Naive B cell (primary cell): ENCODE measurements around the gene PRDX2. TPM values are rescaled to one million over a fixed set of nuclear protein-coding genes. Genes with fewer than 3 reads are reported as not detected.
"Not testable (repeated sequence)": the region's sequence is repeated elsewhere in the genome, so short reads cannot be mapped to it uniquely, and the experiment has no call there.

Source experiments
- ATAC-seq, 2 donors: fragments of 150-1000 bp; cut with Tn5 transposase; 2 replicates each; pipeline ENCODE4 v1.10.0; 2021; ENCODE audit warnings: low read depth in 2 of 2, mild to moderate bottlenecking in 2 of 2, moderate library complexity in 2 of 2
- DNase-seq: peaks from one replicate; pipeline ENCODE4 v3.0.0; 2022
- H3K27ac Mint-ChIP-seq, 6 donors: one replicate each; pipeline ENCODE4 v1.8.0; 2020 to 2022; ENCODE audit warnings: mild to moderate bottlenecking in 6 of 6, mixed read lengths in 6 of 6, moderate library complexity in 5 of 6, inconsistent platforms in 2 of 6
- H3K27me3 Mint-ChIP-seq, 3 donors: one replicate each; pipeline ENCODE4 v1.8.0; 2021 to 2022; ENCODE audit warnings: mixed read lengths in 3 of 3, mild to moderate bottlenecking in 1 of 3
- H3K36me3 Mint-ChIP-seq, 2 donors: one replicate each; pipeline ENCODE4 v1.8.0; 2020 to 2022; ENCODE audit warnings: mixed read lengths in 2 of 2, inconsistent platforms in 1 of 2, mild to moderate bottlenecking in 1 of 2
- H3K4me1 Mint-ChIP-seq, 3 donors: one replicate each; pipeline ENCODE4 v1.8.0; 2020 to 2022; ENCODE audit warnings: mixed read lengths in 3 of 3, inconsistent platforms in 1 of 3, mild to moderate bottlenecking in 1 of 3, moderate library complexity in 1 of 3
- H3K4me3 Mint-ChIP-seq, 8 donors: one replicate each; pipeline ENCODE4 v1.8.0; 2020 to 2022; ENCODE audit warnings: mild to moderate bottlenecking in 8 of 8, mixed read lengths in 8 of 8, moderate library complexity in 8 of 8, inconsistent platforms in 2 of 8
- H3K9me3 Mint-ChIP-seq, 7 donors: one replicate each; pipeline ENCODE4 v1.8.0; 2020 to 2022; ENCODE audit warnings: mixed read lengths in 7 of 7, mild to moderate bottlenecking in 5 of 7, inconsistent platforms in 2 of 7, moderate library complexity in 1 of 7
- polyA plus RNA-seq, 6 donors: library from polyadenylated mRNA; unstranded; fragments of 300-500 nt; fragmentation: Illumina TruSeq; gene quantifications; one replicate each; pipeline ENCODE4 v1.2.3, GENCODE V29; 2021; ENCODE audit warnings: low read depth in 6 of 6

PRDX2 gene
- polyA plus RNA-seq, 6 donors from 2014 or later = 96.8 to 203 (median 126) TPM

DNA sequence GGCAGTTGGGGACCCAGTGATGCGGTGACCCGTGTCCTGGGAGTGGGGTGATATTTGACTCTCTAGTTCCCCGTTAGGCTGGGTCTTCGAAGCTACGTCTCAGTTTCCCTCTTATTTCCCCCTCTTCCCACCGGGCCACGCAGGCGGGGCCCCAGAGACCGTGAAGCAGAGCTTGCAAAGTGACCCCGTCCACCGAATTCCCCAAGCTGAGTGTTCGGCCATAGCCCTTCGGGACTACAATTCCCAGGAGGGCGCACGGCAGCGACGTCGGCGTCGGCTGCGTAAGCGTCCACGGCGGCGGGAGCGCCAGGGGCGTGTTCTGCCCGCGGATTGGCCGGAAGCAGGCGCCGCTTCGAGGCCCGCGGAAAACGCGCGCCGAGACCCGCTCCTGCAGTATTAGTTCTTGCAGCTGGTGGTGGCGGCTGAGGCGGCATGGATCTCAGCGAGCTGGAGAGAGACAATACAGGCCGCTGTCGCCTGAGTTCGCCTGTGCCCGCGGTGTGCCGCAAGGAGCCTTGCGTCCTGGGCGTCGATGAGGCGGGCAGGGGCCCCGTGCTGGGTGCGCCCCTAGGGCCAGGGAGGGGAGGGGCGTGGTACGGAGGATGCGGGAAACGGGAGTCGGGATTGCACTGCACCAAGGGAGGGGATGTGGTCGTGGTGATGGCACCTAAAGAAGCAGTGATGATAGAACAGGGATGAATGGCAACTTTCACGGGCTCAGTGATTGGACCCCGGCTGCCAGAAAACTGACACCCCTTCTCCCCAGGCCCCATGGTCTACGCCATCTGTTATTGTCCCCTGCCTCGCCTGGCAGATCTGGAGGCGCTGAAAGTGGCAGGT is 4.9 kb upstream of the PRDX2 start, which contains the start of gene RNASEH2A:
RNASEH2A (plus strand) TSS at position 343 of the 840 bp plus-strand sequence; CDS start at position 433, 90 bp downstream.
- Mint-ChIP-seq H3K4me3 (peak within 1 kb of the TSS; percentile 91 to 98 (median 95)), H3K9me3 (no peaks in the 10 kb centered on the region), H3K27ac (peak within 1 kb of the TSS; percentile 85 to 98 (median 92)), H3K36me3 (peaks cover 0 to 6% of the 10 kb centered on the region in 2 donors), H3K4me1 (peaks cover 19 to 31% (median 26%) of the 10 kb centered on the region in 3 donors), H3K27me3 (peaks cover 0 to 7% (median 0%) of the 10 kb centered on the region in 3 donors)
- DNase-seq = peak; percentile 85
- peak; percentile 87 to 92 for ATAC-seq

DNA sequence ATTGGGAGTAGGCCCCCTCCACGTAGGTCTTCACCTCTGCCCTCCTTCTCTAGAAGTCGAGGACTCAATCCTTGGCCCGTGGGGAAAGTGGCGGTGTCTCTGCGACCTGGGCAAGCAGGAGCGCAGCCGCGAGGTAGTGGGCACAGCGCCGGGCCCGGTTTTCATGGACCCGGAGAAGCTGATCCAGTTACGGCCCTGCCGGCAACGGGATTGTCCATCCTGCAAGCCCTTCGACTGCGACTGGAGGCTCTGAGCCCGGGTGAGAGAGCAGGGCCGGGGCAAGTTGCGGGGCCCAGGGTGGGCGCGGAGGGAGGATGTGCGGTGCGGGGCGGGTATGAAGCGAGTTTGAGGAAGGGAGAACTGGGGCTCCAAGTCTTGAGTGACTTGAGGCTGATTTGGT is 2.5 kb upstream of the PRDX2 start:
- peaks cover 0 to 6% of the 10 kb centered on the region in 2 donors for H3K36me3 Mint-ChIP-seq
- DNase-seq (no peak), ATAC-seq (no peak)
- H3K4me1 Mint-ChIP-seq = peaks cover 27 to 41% (median 28%) of the 10 kb centered on the region in 3 donors
- H3K27ac Mint-ChIP-seq = peak overlapping the region in 2 of 6 donors; percentile 37 to 48
- H3K4me3 Mint-ChIP-seq = peak overlapping the region in 6 of 8 donors; percentile 9 to 68 (median 41)
- no peaks in the 10 kb centered on the region for H3K9me3 Mint-ChIP-seq
- peaks cover 0 to 7% (median 0%) of the 10 kb centered on the region in 3 donors for H3K27me3 Mint-ChIP-seq

DNA sequence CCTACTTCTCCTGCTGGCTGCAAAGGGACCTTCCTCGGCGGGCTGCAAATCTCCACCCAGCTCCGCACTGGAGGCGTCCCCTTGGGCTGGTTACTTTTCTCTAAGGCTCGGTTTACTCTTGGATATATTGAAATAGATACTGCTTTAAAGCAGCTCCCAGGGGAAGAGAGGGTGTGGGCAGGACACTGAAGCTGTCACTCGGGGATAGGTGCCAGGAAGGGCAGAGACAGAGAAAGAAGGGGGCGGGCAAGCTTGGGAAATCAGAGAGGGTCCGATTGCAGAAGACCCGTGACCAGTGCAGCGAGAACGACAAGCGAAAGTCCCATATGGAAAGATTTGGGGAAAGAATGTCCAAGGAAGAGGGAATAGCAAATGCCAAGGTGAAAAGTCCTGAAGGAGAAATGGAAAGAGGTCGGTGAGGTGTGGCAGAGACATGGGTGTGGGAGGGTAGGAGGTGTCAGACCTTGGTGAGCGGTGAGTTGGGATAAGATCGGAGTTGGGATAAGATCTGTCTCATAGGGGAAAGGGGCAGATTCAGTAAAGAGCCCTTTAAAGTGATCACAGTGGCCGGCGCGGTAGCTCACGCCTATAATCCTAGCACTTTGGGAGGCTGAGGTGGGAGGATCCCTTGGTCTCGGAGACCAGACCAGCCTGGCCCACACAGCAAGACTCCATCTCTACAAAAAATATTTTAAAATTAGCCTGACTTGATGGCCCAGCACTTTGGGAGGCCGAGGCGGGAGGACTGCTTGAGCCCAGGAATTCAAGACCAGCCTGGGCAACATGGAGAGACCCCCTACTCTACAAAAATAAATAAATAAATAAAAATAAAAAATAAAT is 887 bp upstream of the PRDX2 start:
- Mint-ChIP-seq H3K36me3 (no peaks in the 10 kb centered on the region), H3K27ac (peak overlapping the region in 3 of 6 donors; percentile 33 to 83 (median 58)), H3K27me3 (peaks cover 0 to 7% (median 0%) of the 10 kb centered on the region in 3 donors), H3K4me1 (peaks cover 25 to 39% (median 27%) of the 10 kb centered on the region in 3 donors), H3K9me3 (no peaks in the 10 kb centered on the region), H3K4me3 (peak overlapping the region; percentile 79 to 94 (median 89))
- ATAC-seq (no peak), DNase-seq (no peak)

DNA sequence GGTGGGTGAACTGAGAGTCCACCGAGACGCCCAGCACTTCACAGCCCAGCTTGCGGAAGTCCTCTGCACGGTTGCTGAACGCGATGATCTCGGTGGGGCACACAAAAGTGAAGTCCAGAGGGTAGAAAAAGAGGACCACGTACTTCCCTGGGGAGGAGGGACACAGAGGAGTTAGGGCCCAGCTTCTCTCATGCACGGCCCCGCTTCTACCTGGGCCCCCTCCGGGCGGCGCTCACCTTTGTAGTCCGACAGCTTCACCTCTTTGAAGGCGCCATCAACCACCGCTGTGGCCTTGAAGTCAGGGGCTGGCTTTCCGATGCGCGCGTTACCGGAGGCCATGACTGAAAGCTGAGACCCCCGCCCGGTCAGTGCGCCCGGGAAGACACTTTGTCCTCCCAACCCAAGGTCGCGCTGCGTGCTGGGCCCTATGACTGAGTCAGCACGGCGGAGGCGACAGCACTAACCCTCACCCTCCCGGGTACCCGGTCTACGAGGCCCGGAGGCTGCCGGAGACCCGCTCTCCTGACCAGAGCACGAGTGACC is 606 bp downstream of the PRDX2 start:
- H3K36me3 Mint-ChIP-seq = no peaks in the 10 kb centered on the region
- peak overlapping the region; percentile 79 to 94 (median 89) for H3K4me3 Mint-ChIP-seq
- no peak for ATAC-seq
- DNase-seq = no peak
- H3K9me3 Mint-ChIP-seq = no peaks in the 10 kb centered on the region
- H3K27me3 Mint-ChIP-seq = peaks cover 0 to 7% (median 0%) of the 10 kb centered on the region in 3 donors
- H3K4me1 Mint-ChIP-seq = peaks cover 22 to 34% (median 24%) of the 10 kb centered on the region in 3 donors
- H3K27ac Mint-ChIP-seq = peak overlapping the region in 2 of 6 donors; percentile 7 to 81

- H3K9me3 Mint-ChIP-seq = no peaks in the 10 kb centered on the region
- H3K27ac Mint-ChIP-seq = no peak overlapping the region
- ATAC-seq (no peak), DNase-seq (no peak)
- no peaks in the 10 kb centered on the region for H3K36me3 Mint-ChIP-seq
- peaks cover 0 to 7% (median 0%) of the 10 kb centered on the region in 3 donors for H3K27me3 Mint-ChIP-seq
- H3K4me3 Mint-ChIP-seq = peak overlapping the region; percentile 79 to 94 (median 89)
- H3K4me1 Mint-ChIP-seq = peaks cover 23 to 36% (median 28%) of the 10 kb centered on the region in 3 donors
Measured at GRCh38 chr19:12800466-12800770, 1.2 kb downstream of the PRDX2 start.

- Mint-ChIP-seq H3K9me3 (no peaks in the 10 kb centered on the region), H3K36me3 (no peaks in the 10 kb centered on the region), H3K4me1 (peaks cover 23 to 36% (median 28%) of the 10 kb centered on the region in 3 donors), H3K27me3 (peaks cover 0 to 7% (median 0%) of the 10 kb centered on the region in 3 donors), H3K4me3 (peak overlapping the region; percentile 15 to 89 (median 66)), H3K27ac (no peak overlapping the region)
- no peak for ATAC-seq
- DNase-seq = no peak
Measured at GRCh38 chr19:12799742-12800465, 1.7 kb downstream of the PRDX2 start.

DNA sequence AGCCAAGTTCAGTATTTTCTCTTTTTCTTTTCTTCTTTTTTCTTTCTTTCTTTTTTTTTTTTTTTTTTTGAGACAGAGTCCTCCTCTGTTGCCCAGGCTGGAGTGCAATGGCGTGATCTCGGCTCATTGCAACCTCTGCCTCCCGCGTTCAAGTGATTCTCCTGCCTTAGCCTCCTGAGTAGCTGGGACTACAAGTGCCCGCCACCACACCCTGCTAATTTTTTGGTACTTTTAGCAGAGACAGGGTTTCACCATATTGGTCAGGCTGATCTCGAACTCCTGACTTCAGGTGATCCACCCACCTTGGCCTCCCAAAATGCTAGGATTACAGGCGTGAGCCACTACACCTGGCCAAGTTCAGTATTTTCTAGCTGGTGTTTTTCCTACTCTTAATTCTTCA is 4.0 kb downstream of the PRDX2 start:
- ATAC-seq, H3K27me3 Mint-ChIP-seq, H3K36me3 Mint-ChIP-seq, H3K9me3 Mint-ChIP-seq, DNase-seq: not testable (repeated sequence)
- Mint-ChIP-seq H3K27ac (peak overlapping the region in 2 of 6 donors; percentile 59 to 82), H3K4me1 (peaks cover 31 to 45% (median 40%) of the 10 kb centered on the region in 3 donors), H3K4me3 (peak overlapping the region in 2 of 8 donors; percentile 61 to 65)

- Mint-ChIP-seq H3K4me1 (peaks cover 26 to 42% (median 36%) of the 10 kb centered on the region in 3 donors), H3K27me3 (peaks cover 0 to 3% (median 2%) of the 10 kb centered on the region in 3 donors), H3K27ac (peak overlapping the region in 1 of 6 donors; percentile 82), H3K36me3 (no peaks in the 10 kb centered on the region), H3K9me3 (no peaks in the 10 kb centered on the region), H3K4me3 (peak overlapping the region in 2 of 8 donors; percentile 61 to 65)
- ATAC-seq = no peak
- no peak for DNase-seq
Measured at GRCh38 chr19:12797141-12797587, 4.4 kb downstream of the PRDX2 start.

GRCh38 chr19:12796146-12797071 is 5.2 kb downstream of the PRDX2 start:
- peak; percentile 73 for DNase-seq
- no peak for ATAC-seq
- Mint-ChIP-seq H3K4me3 (peak overlapping the region; percentile 77 to 91 (median 84)), H3K27me3 (peaks cover 0 to 3% (median 0%) of the 10 kb centered on the region in 3 donors), H3K4me1 (peaks cover 25 to 40% (median 33%) of the 10 kb centered on the region in 3 donors), H3K9me3 (no peaks in the 10 kb centered on the region), H3K36me3 (no peaks in the 10 kb centered on the region), H3K27ac (peak overlapping the region in 5 of 6 donors; percentile 60 to 98 (median 96))

- Mint-ChIP-seq H3K4me3 (peak overlapping the region in 6 of 8 donors; percentile 80 to 89 (median 86)), H3K9me3 (no peaks in the 10 kb centered on the region), H3K27ac (peak overlapping the region in 5 of 6 donors; percentile 98 to 100 (median 99)), H3K36me3 (no peaks in the 10 kb centered on the region), H3K4me1 (peaks cover 33 to 45% (median 33%) of the 10 kb centered on the region in 3 donors), H3K27me3 (peaks cover 0 to 3% (median 0%) of the 10 kb centered on the region in 3 donors)
- DNase-seq (no peak), ATAC-seq (no peak)
Measured at GRCh38 chr19:12794971-12795381, 6.6 kb downstream of the PRDX2 start.

DNA sequence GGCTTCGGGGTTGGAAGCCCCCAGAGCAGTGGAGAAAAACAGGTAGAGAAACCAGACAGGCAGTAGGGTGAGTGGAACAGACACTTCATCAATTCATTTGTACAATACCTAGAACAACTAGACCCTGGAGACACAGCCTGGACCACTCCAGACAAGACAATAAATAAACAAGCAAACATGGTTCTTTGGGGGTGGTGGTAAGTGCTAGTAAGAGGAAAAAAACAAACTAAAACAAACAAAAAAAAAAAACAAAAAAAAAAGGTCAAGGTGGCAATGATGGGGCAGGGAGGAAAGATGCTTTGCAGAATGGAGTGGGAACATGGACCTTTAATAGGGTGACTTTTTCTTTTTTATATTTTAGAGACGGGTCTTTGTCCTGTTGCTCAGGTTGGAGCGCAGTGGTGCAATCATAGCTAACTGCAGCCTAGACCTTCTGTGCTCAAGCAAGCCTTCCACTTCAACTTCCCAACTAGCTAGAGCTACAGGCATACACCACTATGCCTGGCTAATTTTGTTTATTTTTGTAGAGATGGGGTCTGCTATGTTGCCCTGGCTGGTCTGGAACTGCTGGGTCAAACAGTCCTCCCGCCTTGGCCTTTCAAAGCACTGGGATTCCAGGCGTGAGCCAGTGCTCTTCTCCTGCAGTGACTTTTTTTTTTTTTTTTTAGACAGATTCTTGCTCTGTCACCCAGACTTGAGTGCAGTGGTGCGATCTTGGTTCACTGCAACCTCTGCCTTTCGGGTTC is 7.2 kb downstream of the PRDX2 start:
- Mint-ChIP-seq H3K36me3 (no peaks in the 10 kb centered on the region), H3K4me3 (peak overlapping the region; percentile 80 to 93 (median 86)), H3K27me3 (peaks cover 0 to 3% (median 0%) of the 10 kb centered on the region in 3 donors), H3K9me3 (no peaks in the 10 kb centered on the region), H3K4me1 (peaks cover 33 to 46% (median 33%) of the 10 kb centered on the region in 3 donors), H3K27ac (peak overlapping the region in 5 of 6 donors; percentile 98 to 100 (median 99))
- ATAC-seq (no peak), DNase-seq (no peak)
